Bone marrow (tissue), 2 donors: ENCODE measurements around the gene NCS1.

ENCODE experiments used
- DNase-seq, 2 donors: peaks; one replicate each; lab custom pipeline; 2025; lab: John Stamatoyannopoulos, UW

NCS1 gene

GRCh38 chr9:130172161-130172857, at the start of gene NCS1:
TSS of gene NCS1 (plus strand) at chr9:130172404. CDS start at chr9:130172664, 260 bp downstream.
- no peak for DNase-seq

- DNase-seq: no peak
Observed at GRCh38 chr9:130122456-130122855, 49.7 kb upstream of the NCS1 start.

DNA sequence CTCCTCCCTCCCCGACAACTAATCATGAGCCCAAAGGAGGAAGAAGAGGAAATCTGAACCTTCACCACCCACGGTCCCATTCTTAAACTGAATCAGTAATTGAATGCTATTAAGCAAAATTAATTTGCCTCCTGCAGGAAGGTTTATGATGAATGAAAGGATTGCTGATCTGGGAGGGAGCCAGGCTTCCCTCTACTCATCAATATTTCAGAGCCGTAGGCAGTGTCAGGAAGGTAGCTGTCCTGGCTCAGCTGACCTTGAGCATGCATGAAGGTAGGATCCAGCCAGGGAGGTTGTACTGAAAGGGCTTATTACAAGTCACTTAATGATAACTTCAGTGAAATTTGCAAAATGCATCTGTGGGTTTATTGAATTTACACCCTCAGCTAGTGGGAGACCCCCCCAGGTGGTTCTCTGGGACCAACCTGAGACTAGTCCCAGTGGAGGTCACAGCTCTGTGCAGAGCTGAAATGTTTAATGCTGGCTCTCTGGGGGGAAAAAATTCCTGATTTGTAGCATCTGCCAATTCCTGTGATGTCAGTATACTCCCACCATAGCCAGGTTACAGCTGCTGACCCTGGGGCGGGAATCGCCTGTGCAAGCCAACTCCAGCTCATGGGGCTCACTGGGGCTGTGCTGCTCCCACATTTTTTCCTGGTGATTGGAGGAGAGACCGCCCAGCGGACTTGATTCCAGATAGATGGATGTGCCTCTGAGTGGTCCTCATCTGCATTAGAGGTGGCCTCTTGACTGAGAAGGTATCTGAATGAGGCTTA, 47.9 kb upstream of the NCS1 start:
- DNase-seq: no peak

DNA sequence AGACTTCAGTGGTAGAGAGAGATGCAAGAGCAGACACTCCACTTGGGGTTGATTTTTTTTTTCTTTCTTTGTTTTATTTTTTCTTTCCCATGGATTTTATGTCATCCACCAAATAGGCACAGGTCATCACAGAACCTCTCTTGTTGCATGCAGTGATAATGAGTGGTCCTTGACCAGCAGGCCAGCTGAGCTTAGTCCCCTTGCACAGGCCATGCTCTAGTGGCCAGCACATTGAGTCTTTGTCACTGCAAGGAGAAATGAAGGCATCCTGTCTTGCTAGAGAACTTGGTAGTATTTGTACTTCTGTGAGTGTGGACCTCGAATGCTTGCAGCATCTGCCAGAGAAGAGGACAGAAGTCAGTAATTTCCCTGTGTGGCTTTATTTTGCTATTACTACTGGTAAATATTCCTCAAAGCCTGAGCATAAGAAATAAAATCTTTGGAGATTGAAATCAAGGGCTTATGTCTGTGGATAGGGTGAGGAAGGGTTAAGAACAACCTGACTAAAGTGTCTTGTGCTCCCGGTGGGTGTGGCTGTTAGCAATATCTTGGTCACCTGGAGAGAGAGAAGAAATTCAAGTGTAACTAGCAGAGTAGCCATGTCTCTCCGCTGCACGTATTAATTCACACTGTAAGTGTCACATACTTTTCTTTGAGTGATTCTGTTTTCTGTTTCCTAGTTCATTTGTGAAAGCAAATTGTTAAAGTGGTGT, 45.3 kb upstream of the NCS1 start:
- DNase-seq: no peak

- DNase-seq: peak; percentile 42 to 78
Observed at GRCh38 chr9:130128251-130128650, 44.0 kb upstream of the NCS1 start.

DNA sequence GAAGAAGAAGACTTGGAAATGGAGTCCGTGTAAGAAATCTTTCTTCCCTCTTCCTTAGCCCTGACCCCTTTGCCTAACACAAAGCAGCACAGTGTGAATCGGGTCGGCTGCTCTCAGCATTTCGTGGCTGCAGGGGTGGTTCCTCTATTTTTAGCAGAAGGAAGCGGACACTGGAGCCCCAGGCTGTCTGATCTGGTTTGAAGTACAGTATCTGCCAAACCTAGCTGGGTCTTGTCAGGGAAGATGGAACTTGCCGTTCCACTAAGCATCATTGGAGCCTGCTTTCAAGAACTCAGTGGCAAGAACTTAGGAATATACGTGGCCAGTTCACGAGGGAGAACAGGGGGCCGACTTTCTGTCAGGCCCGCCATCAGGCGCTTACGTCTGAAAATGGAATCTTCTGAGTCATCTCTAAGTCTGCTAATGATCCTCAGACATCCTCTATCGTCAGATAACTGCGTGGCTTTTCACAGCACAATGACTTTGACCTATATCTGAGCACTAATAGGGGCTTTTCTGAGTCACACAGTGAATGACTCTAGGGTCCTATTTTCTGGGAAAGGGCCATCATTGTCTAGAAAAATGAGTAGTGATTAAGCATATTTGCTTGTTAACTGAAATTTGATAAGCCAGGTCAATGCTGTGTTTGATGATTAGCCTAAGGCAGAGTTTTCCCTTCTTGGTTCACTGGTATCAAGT, 43.3 kb upstream of the NCS1 start:
- DNase-seq: peak; percentile 52 to 87

DNA sequence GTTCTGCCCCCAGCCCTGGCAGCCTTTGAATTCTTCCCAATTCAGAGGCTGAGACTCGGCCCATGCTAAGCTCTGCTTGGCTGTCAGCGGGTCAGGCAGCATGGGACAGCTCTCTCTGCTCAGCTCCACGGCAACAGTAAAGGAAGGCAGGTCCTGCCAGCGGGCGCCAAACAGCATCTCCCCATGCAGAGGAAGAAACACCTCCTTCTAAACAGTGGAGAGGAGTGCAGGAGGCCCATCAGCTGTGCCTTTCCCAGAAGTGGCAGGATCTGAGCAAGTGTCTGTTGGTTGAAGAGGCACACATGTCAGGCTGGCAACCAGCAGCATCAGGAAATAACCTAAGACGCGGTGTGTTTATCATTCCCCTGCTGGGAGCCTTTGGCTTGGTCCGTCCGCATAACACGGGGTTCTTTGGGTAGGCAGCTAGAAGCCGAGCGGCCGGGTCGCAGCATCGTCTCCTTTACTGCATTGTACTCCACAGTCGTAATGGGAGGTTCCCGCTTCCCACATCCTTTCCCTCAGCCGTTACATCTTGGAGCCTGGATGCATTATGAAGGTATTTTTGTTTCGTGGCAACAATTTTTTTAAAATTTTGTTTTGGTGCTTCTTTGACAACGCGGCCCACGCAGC, 42.7 kb upstream of the NCS1 start:
- DNase-seq: no peak

- DNase-seq: no peak
Observed at GRCh38 chr9:130132746-130133145, 39.5 kb upstream of the NCS1 start.

- DNase-seq: no peak
Observed at GRCh38 chr9:130137081-130137640, 35.0 kb upstream of the NCS1 start.

GRCh38 chr9:130137641-130138081, 34.5 kb upstream of the NCS1 start:
- DNase-seq: no peak

DNA sequence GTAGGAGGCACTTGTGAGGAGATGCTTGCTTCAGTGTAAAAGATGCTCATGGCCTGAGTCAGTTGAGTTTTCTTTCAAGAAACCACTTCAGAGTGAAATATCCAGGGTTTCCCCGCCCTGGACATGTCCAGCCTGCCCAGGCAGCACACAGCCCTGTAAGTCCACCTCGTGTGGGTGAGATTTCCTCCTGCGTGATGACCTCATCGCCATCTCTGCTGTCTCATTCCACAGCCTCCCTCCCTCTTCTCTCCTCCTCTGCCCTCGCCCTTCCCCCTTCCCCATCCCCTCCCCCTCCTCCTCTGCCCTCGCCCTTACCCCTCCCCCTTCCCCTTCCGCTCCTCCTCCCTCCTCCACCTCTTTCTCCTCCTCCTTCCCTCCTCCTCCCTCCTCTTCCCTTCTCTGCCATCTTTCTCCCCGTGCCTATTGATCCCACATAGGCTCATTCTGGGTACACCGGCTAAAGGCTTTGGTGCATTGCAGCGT, 34.0 kb upstream of the NCS1 start:
- no peak for DNase-seq

GRCh38 chr9:130138791-130139190, 33.4 kb upstream of the NCS1 start:
- DNase-seq: no peak

DNA sequence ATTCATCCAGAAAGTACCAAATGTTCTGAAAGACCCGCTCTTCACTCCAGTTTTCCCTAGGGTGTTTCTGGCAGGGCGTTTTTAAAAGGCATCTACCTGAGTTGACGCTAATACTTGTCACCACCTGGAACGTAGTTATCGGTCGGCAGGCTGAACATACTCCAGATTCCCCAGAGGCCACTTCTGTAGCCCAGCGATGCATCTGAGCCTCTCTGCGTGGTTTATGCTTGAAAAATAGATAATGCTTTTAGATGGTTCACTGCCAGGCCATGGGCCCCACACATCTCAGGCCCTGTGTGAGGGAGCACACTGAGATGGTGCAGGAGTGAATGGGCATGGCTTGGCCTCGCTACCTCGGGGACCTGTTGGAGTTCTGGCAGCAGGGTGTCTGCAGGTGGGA, 33.0 kb upstream of the NCS1 start:
- DNase-seq: no peak

GRCh38 chr9:130140706-130141105, 31.5 kb upstream of the NCS1 start:
- DNase-seq: peak in 1 of 2 donors; percentile 89

DNA sequence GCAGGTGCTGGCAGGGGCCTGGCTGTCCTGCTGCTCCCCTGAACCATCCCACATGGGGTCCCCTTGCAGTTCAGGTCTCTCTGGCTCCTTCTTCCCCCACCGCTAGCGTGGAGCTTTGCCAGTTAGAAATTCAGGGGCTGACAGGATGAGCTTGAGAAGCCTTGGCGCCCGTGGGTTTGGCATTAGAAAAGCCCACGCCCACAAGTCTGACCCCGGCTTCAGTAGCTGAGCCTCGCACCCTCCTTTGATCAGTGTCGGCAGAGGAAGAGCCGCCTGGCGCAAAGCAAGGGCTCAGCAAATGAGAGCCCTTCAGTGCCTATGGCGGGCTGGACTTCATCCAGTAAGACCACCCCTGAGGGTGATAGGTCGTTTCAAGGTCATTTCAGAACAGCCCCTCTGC, 30.1 kb upstream of the NCS1 start:
- DNase-seq: no peak

GRCh38 chr9:130142641-130143040, 29.6 kb upstream of the NCS1 start:
- DNase-seq: no peak

DNA sequence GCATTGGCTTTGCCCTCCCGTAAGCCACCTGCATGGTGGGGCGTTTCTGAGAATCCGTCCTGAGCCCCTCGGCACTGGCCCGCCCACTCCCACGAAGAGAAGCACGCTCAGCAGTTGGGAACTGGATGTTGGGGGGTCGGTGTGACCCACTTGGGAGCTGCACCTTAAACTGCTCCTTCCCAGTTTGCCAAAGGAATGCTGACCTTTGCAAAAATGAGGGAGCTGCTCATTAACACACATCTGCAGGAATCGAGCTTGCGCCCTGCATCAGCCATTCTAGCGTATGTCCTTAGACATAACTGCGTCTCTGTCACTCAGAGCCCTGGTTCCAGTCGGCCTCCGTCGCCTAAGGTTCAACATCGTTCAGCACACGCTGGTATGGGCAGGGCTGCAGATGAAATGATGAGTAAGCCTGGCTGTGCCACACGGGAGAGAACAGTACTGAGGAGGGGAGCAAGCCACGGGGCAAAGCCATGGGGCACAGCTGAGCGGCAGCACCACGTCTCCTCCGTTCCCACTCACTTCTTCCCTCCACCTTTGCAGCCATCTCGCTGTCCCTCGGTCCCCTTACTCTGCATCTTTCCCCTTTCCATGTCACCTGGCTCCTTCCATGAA, 28.8 kb upstream of the NCS1 start:
- no peak for DNase-seq

DNA sequence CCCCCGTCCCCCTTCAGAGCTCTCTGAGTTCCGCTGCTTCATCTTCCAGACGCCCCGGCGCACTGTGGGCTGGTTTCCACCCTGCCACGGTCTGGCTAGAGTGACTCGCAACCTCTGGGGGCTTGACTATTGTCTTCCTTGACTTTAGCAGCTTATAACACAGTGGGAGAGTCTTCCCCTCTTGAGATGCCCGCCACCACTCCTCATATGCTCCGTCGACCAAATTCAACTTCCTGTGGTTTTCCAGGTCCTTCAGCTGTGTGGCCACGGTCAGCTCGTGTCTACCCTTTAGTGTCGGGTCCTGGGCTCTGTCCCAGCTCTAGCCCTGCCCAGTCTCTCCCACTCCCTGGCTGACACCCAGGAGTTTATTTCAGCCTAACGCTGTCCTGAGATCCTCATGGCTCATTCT, 28.2 kb upstream of the NCS1 start:
- DNase-seq: no peak

DNA sequence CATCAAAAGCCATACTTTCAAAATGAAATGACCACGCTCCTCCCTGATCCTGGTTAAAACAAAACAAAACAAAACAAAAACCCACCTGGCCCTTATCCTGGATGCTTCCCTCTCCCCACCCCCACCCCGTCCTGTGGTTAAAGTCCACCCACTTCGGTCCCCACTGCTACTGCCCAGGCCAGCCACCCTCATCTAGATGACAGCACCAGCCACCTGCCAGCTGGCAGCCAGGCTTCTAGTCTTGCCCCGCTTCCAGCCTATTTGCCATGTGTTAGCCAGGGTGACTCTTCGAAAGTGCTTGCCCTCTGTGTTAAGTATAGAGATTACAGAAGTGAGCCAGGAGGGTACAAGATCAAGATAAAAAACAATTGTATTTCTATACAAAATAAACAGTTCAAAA, 27.5 kb upstream of the NCS1 start:
- no peak for DNase-seq

- DNase-seq: no peak
Observed at GRCh38 chr9:130145658-130146057, 26.5 kb upstream of the NCS1 start.

- no peak for DNase-seq
Observed at GRCh38 chr9:130147198-130147597, 25.0 kb upstream of the NCS1 start.
